Head of caudate nucleus (tissue), 42 donors: Measurements from ENCODE around the gene PPP1R1C.

Source experiments
- DNase-seq, 42 donors: peaks; one replicate each; pipeline versions ENCODE4 v3.0.0 to v3.0.0-alpha.2; 2020 to 2021; ENCODE audit warnings: mixed read lengths in 7 of 42
- intact Hi-C: fragments of 100-400 bp; cut with DNase I; formaldehyde crosslinking; loops from one replicate; pipeline ENCODE4 v1.15.0; 2022

PPP1R1C gene

DNA sequence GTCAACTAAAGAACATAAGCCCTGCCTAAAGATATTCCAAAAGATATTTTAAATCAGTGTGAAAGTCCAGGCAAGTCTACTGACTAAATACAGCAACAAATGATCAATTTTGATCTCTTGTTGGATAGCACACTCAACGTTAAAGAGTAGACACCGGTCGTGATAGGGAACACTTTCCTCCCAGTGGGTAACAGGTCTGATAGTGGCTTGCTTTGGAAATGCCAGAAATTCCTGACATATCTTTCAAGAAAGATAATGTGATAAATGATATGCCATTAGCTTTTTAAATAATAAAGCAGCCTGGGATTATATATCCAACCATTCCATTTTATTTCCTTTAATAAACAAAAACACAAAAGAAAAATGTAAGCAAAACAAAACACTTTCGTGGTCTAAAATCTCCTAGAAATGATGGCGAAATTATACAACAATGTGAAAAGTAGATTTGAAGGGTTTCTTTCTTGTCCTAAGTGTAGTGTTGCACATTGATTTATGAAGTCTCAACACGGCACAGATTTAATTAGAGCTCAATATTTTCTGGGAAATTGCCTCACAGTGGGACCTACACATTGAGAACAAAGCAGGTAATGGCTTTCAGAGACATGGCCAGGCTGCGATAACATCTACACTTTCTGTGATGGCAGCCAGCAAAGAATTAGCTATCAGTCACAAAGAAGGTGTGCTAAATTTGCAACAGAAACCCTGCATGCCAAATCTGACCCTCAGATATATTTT, 158.6 kb downstream of the PPP1R1C start:
- intact Hi-C loops, result no loop called here
- no peak for DNase-seq

DNA sequence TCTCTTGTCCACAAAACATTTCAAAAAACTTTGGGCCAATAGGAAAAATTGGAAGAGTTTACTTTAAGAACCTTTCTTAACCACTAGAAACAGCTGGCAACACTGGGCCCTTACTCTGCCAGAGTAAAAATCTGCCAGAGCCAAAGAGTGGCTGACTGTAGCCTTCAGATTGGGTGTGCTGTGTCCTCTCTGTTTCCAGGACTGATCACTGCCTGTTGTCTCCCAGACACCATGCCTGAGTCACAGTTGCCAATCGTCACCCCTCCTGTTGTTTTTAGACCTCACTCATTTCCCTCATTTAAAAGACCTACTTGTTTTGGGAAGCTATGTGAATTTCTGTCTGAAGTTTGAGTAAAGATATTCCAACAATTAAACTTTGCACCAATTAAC, 159.1 kb downstream of the PPP1R1C start:
- intact Hi-C loops, result no loop called here
- peak in 2 of 42 donors; percentile 16 to 40 for DNase-seq

DNA sequence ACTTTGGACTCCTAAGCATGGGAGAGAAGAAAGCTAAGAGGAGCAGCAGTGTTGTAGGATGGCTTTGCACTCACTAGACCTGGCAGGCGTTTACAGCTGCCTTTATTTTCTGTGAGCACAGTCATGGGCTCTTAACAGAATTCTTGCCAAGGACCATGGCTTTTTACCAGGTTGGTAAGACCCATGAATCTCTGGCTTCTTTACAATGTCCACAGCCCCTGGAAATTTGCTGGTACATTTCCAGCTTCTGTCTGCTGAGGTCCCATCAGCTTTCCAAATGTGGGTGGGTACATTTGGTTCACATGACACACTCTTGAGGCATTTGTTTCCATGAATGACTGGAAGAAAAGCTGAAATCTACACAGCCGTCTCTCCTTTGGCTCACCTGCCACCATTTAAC, 162.7 kb downstream of the PPP1R1C start:
- peak in 1 of 42 donors; percentile 5 for DNase-seq
- intact Hi-C loops, result no loop called here

DNA sequence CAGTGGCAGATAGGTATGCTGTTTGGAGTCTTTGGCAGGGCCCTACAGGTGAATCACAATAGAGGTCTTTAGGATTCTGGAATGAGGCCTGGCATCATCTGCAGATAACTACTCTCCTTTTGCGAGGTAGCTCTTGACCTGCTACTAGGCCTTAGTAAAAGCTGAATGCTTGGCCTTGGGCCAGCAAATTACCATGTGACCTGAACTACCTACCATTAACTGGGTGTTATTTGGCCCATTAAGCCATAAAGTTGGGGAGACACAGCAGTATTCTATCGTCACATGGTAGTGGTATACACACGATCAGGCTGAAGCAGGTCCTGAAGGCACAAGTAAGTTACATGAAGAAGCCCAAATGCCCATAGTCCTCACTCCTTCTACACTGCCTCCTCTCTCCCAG, 178.2 kb downstream of the PPP1R1C start:
- DNase-seq, result no peak
- intact Hi-C loops, result no loop called here

DNA sequence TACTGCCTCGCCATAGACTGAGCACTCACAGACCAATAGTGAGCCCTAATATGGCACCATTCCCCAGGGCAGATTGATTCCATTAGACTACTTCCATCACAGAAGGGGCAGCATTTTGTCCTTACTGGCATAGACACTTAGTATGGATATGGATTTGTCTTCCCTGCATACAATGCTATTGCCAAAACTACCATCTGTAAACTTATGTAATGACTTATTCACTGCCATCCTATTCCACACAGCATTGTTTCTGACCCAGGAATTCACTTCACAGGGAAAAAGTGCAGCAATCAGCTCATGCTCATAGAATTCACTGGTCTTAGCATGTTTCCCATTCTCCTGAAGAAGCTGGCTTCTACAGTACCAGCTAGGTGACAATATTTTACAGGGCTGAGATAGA, 179.0 kb downstream of the PPP1R1C start:
- intact Hi-C loops, result no loop called here
- no peak for DNase-seq

DNA sequence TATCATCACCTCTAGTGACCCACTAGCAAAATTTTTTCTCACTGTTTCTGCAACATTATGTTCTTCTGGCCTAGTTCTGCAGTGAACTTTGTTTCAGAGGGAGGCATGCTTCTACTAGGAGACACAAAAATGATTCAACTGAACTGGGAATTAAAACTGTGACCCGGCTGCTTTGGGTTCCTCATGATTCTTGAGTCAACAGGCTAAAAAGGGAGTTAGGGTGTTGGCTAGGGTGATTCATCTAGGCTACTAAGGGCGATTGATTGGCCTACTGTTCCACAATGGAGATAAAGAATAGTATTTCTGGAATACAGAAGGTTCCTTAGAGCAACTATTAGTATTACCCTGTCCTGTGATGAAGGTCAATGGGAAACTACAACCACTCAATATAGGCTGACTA, 179.5 kb downstream of the PPP1R1C start:
- intact Hi-C loops, result no loop called here
- DNase-seq, result no peak

DNA sequence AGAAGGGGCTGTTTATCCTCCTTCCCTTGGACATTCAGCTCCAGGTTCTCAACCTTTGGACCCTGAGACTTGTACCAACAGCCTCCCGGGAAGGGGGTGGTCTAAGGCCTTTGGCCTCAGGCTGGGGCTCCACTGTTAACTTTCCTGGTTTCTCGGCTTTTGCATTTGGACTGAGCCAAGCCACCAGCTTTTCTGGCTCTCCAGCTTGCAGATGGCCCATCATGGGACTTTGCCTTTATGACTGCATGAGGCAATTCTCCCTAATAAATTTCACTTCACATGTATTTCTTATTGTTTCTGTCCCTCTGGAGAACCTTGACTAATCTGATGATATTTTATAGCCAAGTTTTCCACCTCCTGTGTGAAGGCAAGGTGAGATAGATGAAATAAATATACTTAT, 180.8 kb downstream of the PPP1R1C start:
- no peak for DNase-seq
- intact Hi-C loops, result no loop called here

DNA sequence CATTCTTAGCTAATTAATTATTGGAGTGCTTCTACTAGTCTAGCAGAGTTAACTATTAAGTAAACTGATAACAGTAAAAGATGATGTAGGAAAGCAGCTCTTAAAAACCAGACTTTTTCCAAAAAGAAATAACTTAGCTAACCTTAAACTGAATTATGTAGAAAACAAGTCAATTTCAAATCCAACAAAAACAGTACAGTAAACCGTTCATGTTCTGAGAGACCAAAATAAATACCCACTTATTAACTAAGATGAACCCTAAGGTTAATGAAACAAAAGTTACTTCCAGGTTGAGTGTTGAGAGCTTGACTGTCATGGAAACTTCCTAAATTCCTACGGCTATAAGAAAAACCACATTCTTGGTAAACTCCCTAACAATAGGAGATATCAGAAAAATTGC, 181.2 kb downstream of the PPP1R1C start:
- DNase-seq, result no peak
- intact Hi-C loops, result no loop called here
